HG03045 (cell line): Measurements from ENCODE around the gene KIF11.
"Not testable (repeated sequence)": the region's sequence is repeated elsewhere in the genome, so short reads cannot be mapped to it uniquely, and the experiment has no call there.

ENCODE experiments used
- ATAC-seq: cut with Tn5 transposase; IDR thresholded peaks from one replicate; pipeline ENCODE4 v1.9.1; 2021; ENCODE audit warnings: mild to moderate bottlenecking, moderate library complexity; ENCODE audit not compliant: unreplicated experiment

Gene KIF11

GRCh38 chr10:92592761-92593618 is at the start of gene KIF11:
TSS of gene KIF11 (plus strand) at chr10:92593130. CDS start at chr10:92593376, 246 bp downstream.
- ATAC-seq: peak; percentile 74

GRCh38 chr10:92544296-92544695 is 48.6 kb upstream of the KIF11 start:
- ATAC-seq: no peak

- ATAC-seq: no peak
Measured at GRCh38 chr10:92545556-92545955, 47.4 kb upstream of the KIF11 start.

GRCh38 chr10:92547676-92548075 is 45.3 kb upstream of the KIF11 start:
- ATAC-seq: no peak

- no peak for ATAC-seq
Measured at GRCh38 chr10:92550924-92551323, 42.0 kb upstream of the KIF11 start.

GRCh38 chr10:92552310-92552709 is 40.6 kb upstream of the KIF11 start:
- no peak for ATAC-seq

- ATAC-seq: no peak
Measured at GRCh38 chr10:92553959-92554358, 39.0 kb upstream of the KIF11 start.

GRCh38 chr10:92559046-92559445 is 33.9 kb upstream of the KIF11 start:
- ATAC-seq: no peak

GRCh38 chr10:92562424-92562823 is 30.5 kb upstream of the KIF11 start:
- ATAC-seq: no peak

- no peak for ATAC-seq
Measured at GRCh38 chr10:92567952-92568600, 24.9 kb upstream of the KIF11 start.

- ATAC-seq: no peak
Measured at GRCh38 chr10:92569071-92569470, 23.9 kb upstream of the KIF11 start.

GRCh38 chr10:92569663-92570062 is 23.3 kb upstream of the KIF11 start:
- ATAC-seq: not testable (repeated sequence)

GRCh38 chr10:92571649-92572048 is 21.3 kb upstream of the KIF11 start:
- no peak for ATAC-seq

- no peak for ATAC-seq
Measured at GRCh38 chr10:92572362-92573090, 20.4 kb upstream of the KIF11 start.

- ATAC-seq: no peak
Measured at GRCh38 chr10:92573091-92573797, 19.7 kb upstream of the KIF11 start.

GRCh38 chr10:92573798-92574547 is 19.0 kb upstream of the KIF11 start, which contains the start of gene IDE:
TSS of gene IDE (minus strand) at chr10:92574093. CDS start at chr10:92574019, 74 bp downstream.
- ATAC-seq: peak; percentile 76

- ATAC-seq: peak; percentile 17
Measured at GRCh38 chr10:92574548-92575261, 18.2 kb upstream of the KIF11 start.

GRCh38 chr10:92575961-92576360 is 17.0 kb upstream of the KIF11 start:
- ATAC-seq: no peak

GRCh38 chr10:92582347-92582746 is 10.6 kb upstream of the KIF11 start:
- not testable (repeated sequence) for ATAC-seq
